Activated CD4-positive, alpha-beta T cell treated with anti-CD3 and anti-CD28 coated beads for 24 hours (primary cell): Measurements from ENCODE around the gene PCDHA5.
"Not testable (repeated sequence)": the region's sequence is repeated elsewhere in the genome, so short reads cannot be mapped to it uniquely, and the experiment has no call there.

Experiments used
- DNase-seq, 2 donors: peaks; one replicate each; pipeline ENCODE4 v3.0.0-alpha.2; 2020; ENCODE audit warnings: low read depth in 2 of 2

The PCDHA5 gene

GRCh38 chr5:140821375-140822280 is at the start of gene PCDHA5:
PCDHA5 (plus strand) TSS chr5:140821613.
- DNase-seq = no peak

GRCh38 chr5:140780512-140780911 is 40.9 kb upstream of the PCDHA5 start:
- DNase-seq = no peak

- no peak for DNase-seq
These were observed 35.3 kb upstream of the PCDHA5 start, which contains the start of gene PCDHA1 for GRCh38 chr5:140785905-140786686. PCDHA1 (plus strand) TSS chr5:140786140.

GRCh38 chr5:140787422-140787821 is 34.0 kb upstream of the PCDHA5 start:
- not testable (repeated sequence) for DNase-seq

GRCh38 chr5:140787849-140788504 is 33.4 kb upstream of the PCDHA5 start:
- not testable (repeated sequence) for DNase-seq

GRCh38 chr5:140791089-140791488 is 30.3 kb upstream of the PCDHA5 start:
- DNase-seq = no peak

GRCh38 chr5:140794595-140795258 is 26.7 kb upstream of the PCDHA5 start, which contains the start of gene PCDHA2:
PCDHA2 (plus strand) TSS chr5:140794852.
- DNase-seq = no peak

GRCh38 chr5:140795259-140795641 is 26.2 kb upstream of the PCDHA5 start:
- no peak for DNase-seq

GRCh38 chr5:140796072-140796717 is 25.2 kb upstream of the PCDHA5 start:
- DNase-seq = not testable (repeated sequence)

- no peak for DNase-seq
These were observed 24.7 kb upstream of the PCDHA5 start for GRCh38 chr5:140796718-140797095.

GRCh38 chr5:140800816-140801493 is 20.5 kb upstream of the PCDHA5 start, which contains the start of gene PCDHA3:
PCDHA3 (plus strand) TSS chr5:140801057.
- no peak for DNase-seq

- DNase-seq = no peak
These were observed 19.9 kb upstream of the PCDHA5 start for GRCh38 chr5:140801494-140801841.

- not testable (repeated sequence) for DNase-seq
These were observed 19.0 kb upstream of the PCDHA5 start for GRCh38 chr5:140802381-140802780.

- no peak for DNase-seq
These were observed 18.6 kb upstream of the PCDHA5 start for GRCh38 chr5:140802781-140803271.

GRCh38 chr5:140806834-140807775 is 14.3 kb upstream of the PCDHA5 start, which contains the start of gene PCDHA4:
PCDHA4 (plus strand) TSS chr5:140807068.
- no peak for DNase-seq

- DNase-seq = not testable (repeated sequence)
These were observed 13.0 kb upstream of the PCDHA5 start for GRCh38 chr5:140808241-140808888.

GRCh38 chr5:140808889-140809291 is 12.5 kb upstream of the PCDHA5 start:
- no peak for DNase-seq

GRCh38 chr5:140822281-140822629 is 842 bp downstream of the PCDHA5 start:
- DNase-seq = no peak

- DNase-seq = not testable (repeated sequence)
These were observed 1.6 kb downstream of the PCDHA5 start for GRCh38 chr5:140822969-140823368.
